ENCODE data around the gene CDKN2AIPNL.

DNA sequence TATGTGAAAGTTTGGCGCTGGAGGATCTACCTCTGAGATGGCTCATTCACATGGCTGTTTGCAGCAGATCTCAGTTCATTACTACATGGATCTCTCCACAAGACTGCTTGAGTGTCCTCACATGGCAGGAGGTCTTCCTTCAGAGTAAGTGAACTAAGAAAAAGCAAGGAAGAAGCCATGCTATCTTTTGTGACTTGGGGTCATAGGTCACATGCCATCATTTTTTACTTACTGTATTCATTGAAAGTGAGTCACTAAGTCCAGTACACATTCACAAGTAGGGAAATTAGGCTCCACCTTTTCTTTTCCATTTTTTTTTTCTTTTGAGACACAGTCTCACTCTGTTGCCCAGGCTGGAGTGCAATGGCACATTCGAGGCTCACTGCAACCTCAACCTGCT is 8.7 kb upstream of the CDKN2AIPNL start:
- TF ChIP-seq, protein P1, sequence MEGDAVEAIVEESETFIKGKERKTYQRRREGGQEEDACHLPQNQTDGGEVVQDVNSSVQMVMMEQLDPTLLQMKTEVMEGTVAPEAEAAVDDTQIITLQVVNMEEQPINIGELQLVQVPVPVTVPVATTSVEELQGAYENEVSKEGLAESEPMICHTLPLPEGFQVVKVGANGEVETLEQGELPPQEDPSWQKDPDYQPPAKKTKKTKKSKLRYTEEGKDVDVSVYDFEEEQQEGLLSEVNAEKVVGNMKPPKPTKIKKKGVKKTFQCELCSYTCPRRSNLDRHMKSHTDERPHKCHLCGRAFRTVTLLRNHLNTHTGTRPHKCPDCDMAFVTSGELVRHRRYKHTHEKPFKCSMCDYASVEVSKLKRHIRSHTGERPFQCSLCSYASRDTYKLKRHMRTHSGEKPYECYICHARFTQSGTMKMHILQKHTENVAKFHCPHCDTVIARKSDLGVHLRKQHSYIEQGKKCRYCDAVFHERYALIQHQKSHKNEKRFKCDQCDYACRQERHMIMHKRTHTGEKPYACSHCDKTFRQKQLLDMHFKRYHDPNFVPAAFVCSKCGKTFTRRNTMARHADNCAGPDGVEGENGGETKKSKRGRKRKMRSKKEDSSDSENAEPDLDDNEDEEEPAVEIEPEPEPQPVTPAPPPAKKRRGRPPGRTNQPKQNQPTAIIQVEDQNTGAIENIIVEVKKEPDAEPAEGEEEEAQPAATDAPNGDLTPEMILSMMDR (conservative IDR thresholded peaks at IDR 0.05; ENCODE audit: low read length) = no peak
- TF ChIP-seq EZH2phosphoT487 (IDR thresholded peaks at IDR 0.05; ENCODE audit: borderline replicate concordance) = no peak

Data from Loucy (cell line).